Erythroblast (primary cell): ENCODE measurements around the gene ZBTB43.

ENCODE experiments used
- GATA1 ChIP-seq: IDR thresholded peaks from 2 replicates; pipeline ENCODE4 v1.6.1; 2011; ENCODE audit warnings: low read depth, mild to moderate bottlenecking, control low read depth, low read length, moderate library complexity
- POLR2A ChIP-seq: IDR thresholded peaks from 2 replicates; pipeline ENCODE4 v1.6.1; 2011; ENCODE audit warnings: mild to moderate bottlenecking, low read length

GRCh38 chr9:126761274-126761673 is 43.6 kb upstream of the ZBTB43 start:
- TF ChIP-seq POLR2A (no peak), GATA1 (no peak)
